ENCODE results near the gene SYT1. TPM values are rescaled to one million over a fixed set of nuclear protein-coding genes. Genes with fewer than 3 reads are reported as not detected.

The SYT1 gene
- total RNA-seq, 1 donor from 2014 or later, result 0.79 TPM

GRCh38 chr12:79324571-79324970, 460.0 kb downstream of the SYT1 start:
- FAIRE-seq (no peak), DNase-seq (ENCODE audit: low read depth) (no peak)
- no peaks in the 10 kb centered on the region for H3K27me3 ChIP-seq (ENCODE audit: control insufficient read depth, insufficient read depth, low read length)
- no peaks in the 10 kb centered on the region for H3K36me3 ChIP-seq (ENCODE audit: control insufficient read depth, insufficient read depth, low read length)
- H3K4me3 ChIP-seq (ENCODE audit: low read depth, low read length), result no peak overlapping the region
- TF ChIP-seq CTCF (IDR thresholded peaks at IDR 0.05; ENCODE audit: insufficient read depth, low read length, severe bottlenecking), result no peak

GRCh38 chr12:79326222-79326621, 461.6 kb downstream of the SYT1 start:
- DNase-seq (ENCODE audit: low read depth), result no peak
- Histone ChIP-seq H3K4me3 (ENCODE audit: low read depth, low read length) (no peak overlapping the region), H3K36me3 (ENCODE audit: control insufficient read depth, insufficient read depth, low read length) (no peaks in the 10 kb centered on the region), H3K27me3 (ENCODE audit: control insufficient read depth, insufficient read depth, low read length) (no peaks in the 10 kb centered on the region)
- TF ChIP-seq CTCF (IDR thresholded peaks at IDR 0.05; ENCODE audit: insufficient read depth, low read length, severe bottlenecking), result no peak
- no peak for FAIRE-seq

- TF ChIP-seq CTCF (IDR thresholded peaks at IDR 0.05; ENCODE audit: insufficient read depth, low read length, severe bottlenecking), result no peak
- Histone ChIP-seq H3K4me3 (ENCODE audit: low read depth, low read length) (no peak overlapping the region), H3K36me3 (ENCODE audit: control insufficient read depth, insufficient read depth, low read length) (no peaks in the 10 kb centered on the region), H3K27me3 (ENCODE audit: control insufficient read depth, insufficient read depth, low read length) (no peaks in the 10 kb centered on the region)
- FAIRE-seq, result no peak
- peak; percentile 53 for DNase-seq (ENCODE audit: low read depth)
Observed at GRCh38 chr12:79326663-79327062, 462.1 kb downstream of the SYT1 start.

GRCh38 chr12:79327465-79327864, 462.9 kb downstream of the SYT1 start:
- FAIRE-seq (no peak), DNase-seq (ENCODE audit: low read depth) (peak; percentile 22)
- no peak for TF ChIP-seq CTCF (IDR thresholded peaks at IDR 0.05; ENCODE audit: insufficient read depth, low read length, severe bottlenecking)
- Histone ChIP-seq H3K4me3 (ENCODE audit: low read depth, low read length) (no peak overlapping the region), H3K27me3 (ENCODE audit: control insufficient read depth, insufficient read depth, low read length) (no peaks in the 10 kb centered on the region), H3K36me3 (ENCODE audit: control insufficient read depth, insufficient read depth, low read length) (no peaks in the 10 kb centered on the region)

- H3K36me3 ChIP-seq (ENCODE audit: control insufficient read depth, insufficient read depth, low read length), result no peaks in the 10 kb centered on the region
- TF ChIP-seq CTCF (IDR thresholded peaks at IDR 0.05; ENCODE audit: insufficient read depth, low read length, severe bottlenecking), result no peak
- DNase-seq (ENCODE audit: low read depth) (peak; percentile 42), FAIRE-seq (no peak)
- no peaks in the 10 kb centered on the region for H3K27me3 ChIP-seq (ENCODE audit: control insufficient read depth, insufficient read depth, low read length)
- no peak overlapping the region for H3K4me3 ChIP-seq (ENCODE audit: low read depth, low read length)
Observed at GRCh38 chr12:79329933-79330332, 465.4 kb downstream of the SYT1 start.

GRCh38 chr12:79331870-79332269, 467.3 kb downstream of the SYT1 start:
- FAIRE-seq (no peak), DNase-seq (ENCODE audit: low read depth) (no peak)
- Histone ChIP-seq H3K36me3 (ENCODE audit: control insufficient read depth, insufficient read depth, low read length) (no peaks in the 10 kb centered on the region), H3K27me3 (ENCODE audit: control insufficient read depth, insufficient read depth, low read length) (peaks cover 4% of the 10 kb centered on the region), H3K4me3 (ENCODE audit: low read depth, low read length) (no peak overlapping the region)
- TF ChIP-seq CTCF (IDR thresholded peaks at IDR 0.05; ENCODE audit: insufficient read depth, low read length, severe bottlenecking), result no peak

Measured in bronchial epithelial cell (primary cell).